AG10803 (cell line): ENCODE measurements around the gene KRT79.
A peak's percentile ranks its signal among the peaks of the same experiment; 100 is the strongest.

ENCODE experiments used
- DNase-seq: peaks from one replicate; pipeline ENCODE4 v3.0.0; 2010; ENCODE audit warnings: low read depth
- H3K4me3 ChIP-seq: 2 replicates; pipeline ENCODE4 v1.5.1; 2011; ENCODE audit warnings: mild to moderate bottlenecking, low read length, control low read depth
- TF ChIP-seq, protein P1 (sequence below): conservative IDR thresholded peaks from 2 replicates; pipeline ENCODE4 v1.5.1; 2011; ENCODE audit warnings: mild to moderate bottlenecking, low read length, control low read depth, inconsistent platforms

The KRT79 gene

DNA sequence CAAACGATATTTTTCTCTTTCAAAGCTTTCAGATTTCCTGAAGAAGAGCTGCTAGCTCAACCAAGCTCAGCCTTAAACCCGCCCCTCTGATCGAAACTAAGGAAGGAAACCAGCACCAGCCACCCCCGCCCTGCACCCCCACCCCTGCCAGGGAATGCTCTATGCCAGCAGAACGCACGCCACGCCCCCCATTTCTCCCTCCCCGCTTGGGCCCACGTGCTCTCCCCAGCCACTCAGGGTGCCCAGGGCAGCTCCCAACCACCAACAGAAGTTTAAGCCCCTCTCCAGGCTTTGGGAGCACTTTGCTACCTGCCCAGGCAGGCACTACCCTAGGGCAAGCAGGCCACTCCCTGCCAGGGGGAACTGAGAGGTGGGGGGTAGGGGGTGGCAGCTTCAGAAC is 33.5 kb upstream of the KRT79 start:
- DNase-seq = no peak
- H3K4me3 ChIP-seq = no peak overlapping the region
- TF ChIP-seq, protein P1, sequence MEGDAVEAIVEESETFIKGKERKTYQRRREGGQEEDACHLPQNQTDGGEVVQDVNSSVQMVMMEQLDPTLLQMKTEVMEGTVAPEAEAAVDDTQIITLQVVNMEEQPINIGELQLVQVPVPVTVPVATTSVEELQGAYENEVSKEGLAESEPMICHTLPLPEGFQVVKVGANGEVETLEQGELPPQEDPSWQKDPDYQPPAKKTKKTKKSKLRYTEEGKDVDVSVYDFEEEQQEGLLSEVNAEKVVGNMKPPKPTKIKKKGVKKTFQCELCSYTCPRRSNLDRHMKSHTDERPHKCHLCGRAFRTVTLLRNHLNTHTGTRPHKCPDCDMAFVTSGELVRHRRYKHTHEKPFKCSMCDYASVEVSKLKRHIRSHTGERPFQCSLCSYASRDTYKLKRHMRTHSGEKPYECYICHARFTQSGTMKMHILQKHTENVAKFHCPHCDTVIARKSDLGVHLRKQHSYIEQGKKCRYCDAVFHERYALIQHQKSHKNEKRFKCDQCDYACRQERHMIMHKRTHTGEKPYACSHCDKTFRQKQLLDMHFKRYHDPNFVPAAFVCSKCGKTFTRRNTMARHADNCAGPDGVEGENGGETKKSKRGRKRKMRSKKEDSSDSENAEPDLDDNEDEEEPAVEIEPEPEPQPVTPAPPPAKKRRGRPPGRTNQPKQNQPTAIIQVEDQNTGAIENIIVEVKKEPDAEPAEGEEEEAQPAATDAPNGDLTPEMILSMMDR = no peak

DNA sequence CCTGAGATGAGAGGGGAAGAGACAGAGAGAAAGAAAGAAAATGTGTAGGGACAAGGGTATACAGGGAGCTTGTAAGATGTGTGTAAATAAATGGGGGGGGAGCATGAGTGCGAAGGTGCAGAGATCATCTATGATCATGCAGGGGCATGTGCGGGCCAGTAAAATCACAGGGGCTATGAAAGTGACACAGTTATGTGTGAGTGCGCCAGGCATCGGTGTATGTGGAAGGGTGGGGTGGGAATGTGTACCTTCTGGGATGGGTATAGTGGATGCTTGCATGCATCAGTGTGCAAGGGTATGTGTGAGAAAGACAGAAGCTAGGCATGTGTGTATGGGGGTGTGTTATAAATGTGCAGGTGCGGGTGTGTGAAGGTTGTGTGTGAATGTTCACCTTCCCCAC is 33.0 kb upstream of the KRT79 start:
- TF ChIP-seq, protein P1 = no peak
- DNase-seq = no peak
- H3K4me3 ChIP-seq = no peak overlapping the region

DNA sequence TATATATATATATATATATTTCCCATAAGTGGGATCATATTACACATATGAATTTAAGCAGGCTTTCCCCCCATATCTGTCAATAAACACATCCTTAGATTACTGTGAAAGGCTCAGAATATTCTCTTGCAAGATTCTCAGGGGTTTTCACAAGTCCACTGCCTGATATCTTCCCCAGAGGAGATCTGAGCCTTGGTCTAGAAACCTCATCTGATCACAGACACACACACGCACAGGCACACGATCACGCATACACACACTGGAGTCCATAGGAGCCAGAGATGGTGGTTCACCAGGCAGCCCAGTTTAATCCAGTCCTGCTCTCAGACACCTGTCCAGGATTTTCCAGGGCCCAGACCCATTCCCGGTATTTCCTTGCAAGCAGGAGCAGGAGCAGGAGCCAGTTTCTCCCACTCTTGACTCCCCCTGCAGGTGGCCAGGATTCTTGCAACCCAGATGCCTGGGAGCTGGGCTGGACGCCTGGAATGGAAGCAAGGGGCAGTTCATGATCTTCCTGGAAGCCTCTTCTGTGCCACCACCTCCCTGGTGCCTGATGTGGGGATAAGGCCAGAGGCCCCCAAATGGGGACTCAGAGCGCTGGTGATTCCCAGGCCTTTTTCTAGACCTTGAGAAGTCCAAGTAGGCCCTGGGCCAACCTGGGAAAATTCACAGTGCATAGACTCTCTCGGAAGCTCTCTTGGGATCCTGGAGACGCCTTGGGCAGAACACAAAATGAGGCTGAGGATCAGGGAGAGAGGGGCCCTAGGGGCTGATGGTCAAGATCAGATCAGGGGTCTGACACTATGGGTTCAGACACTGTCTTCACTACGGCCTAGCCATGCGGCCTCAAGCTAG is 31.2 kb upstream of the KRT79 start:
- peak; percentile 62 for DNase-seq
- TF ChIP-seq, protein P1 = peak; percentile 93
- no peak overlapping the region for H3K4me3 ChIP-seq

DNA sequence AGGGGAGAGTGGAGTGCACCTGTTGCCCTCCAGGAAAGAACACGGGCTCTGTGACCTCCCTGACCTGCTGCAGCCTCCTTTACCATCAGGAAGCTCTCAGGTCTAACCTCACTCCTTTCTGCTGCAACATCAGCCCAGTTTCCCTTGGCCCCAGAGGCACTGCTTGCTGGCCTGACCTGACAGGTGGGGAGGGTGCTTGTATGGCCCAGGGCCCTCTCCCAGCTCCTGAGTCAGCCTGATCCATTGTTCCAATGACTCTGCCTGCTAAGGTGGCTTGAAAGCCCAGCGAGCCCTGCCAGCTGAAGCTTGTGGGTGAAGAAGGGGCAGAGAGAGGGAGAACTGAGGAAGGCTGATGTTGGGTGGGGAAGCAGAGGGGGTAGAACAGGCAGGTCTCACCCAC is 27.9 kb upstream of the KRT79 start:
- DNase-seq = no peak
- TF ChIP-seq, protein P1 = no peak
- H3K4me3 ChIP-seq = no peak overlapping the region

DNA sequence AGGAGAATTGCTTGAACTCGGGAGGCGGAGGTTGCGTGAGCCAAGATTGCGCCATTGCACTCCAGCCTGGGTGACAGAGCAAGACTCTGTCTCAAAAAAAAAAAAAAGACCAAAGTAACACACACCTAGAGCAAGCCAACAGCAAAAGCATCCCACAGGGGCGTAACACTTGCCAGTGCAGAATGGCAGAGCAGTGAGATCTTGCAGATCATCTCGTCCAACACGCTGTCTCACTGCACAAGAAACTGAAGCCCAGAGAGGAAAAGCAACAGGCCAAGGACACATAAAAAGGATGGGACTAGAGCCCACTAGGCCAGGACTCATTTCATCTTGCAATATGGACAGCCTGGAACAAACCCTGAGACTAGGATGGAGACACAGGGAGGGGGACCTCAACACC is 27.4 kb upstream of the KRT79 start:
- TF ChIP-seq, protein P1 = no peak
- no peak overlapping the region for H3K4me3 ChIP-seq
- no peak for DNase-seq

DNA sequence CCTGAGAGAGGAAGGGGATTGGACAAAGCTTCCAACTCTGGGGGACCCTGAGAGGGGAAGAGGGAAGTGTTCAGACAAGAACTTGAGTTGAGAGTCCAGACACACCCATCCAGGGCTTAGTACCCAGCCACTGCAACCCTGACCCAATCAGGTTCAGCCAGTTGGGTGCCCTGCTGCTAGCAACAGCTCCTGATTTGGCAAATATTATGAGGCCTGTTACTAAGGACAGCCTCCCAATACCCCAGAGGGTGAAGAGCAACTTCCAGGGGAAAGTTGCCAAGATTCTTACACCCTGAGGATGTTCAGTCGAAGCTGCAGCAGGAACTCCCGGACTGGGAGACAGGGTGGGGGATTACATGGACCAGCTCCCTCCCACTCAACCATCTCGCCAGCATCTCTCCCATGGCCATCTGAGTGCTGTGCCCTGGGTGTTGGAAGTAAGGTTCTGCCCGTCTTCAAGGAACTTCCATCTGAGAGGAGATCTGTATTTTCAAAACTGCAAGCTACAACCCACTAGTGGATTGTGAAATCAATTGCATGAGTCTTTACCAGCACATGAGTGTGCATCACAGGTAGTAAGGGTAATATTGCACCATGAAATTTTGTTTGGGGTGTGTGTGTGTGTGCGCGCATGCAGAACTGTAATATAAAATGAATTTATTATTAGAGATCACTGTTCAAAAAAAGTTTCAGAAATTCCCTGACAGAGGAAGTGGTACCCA is 26.2 kb upstream of the KRT79 start:
- peak; percentile 68 for DNase-seq
- TF ChIP-seq, protein P1 = no peak
- H3K4me3 ChIP-seq = no peak overlapping the region

DNA sequence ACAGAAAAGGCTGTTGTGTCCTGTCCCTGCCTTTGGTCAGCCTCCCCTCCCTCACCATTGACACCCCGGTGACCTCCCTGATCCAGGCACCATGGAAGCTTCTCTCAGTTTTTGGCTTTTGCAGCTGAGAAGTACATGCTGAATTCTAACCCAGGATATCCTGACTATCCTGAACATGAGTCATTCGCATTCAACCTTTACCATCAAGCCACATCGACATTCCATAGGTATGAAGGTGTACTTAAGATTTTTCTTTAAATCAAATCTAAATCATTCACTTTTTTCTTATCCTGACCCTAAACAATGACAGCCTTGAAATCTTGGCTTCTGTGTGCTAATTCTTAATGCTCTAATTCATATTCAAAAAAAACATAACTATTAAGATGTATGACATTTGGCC is 23.4 kb upstream of the KRT79 start:
- no peak overlapping the region for H3K4me3 ChIP-seq
- DNase-seq = no peak
- TF ChIP-seq, protein P1 = no peak
